Fibroblast of pulmonary artery (primary cell): ENCODE data around the gene HPSE2.

Source experiments
- DNase-seq: peaks from one replicate; pipeline ENCODE4 v3.0.0-alpha.2; 2010; ENCODE audit warnings: low read depth
- H3K4me3 ChIP-seq: replicated peaks from 2 replicates; pipeline ENCODE4 v1.5.1; 2011; ENCODE audit warnings: low read depth, mild to moderate bottlenecking, control low read depth, low read length, moderate library complexity
- TF ChIP-seq, protein P1 (sequence below): IDR thresholded peaks from 2 replicates; pipeline ENCODE4 v1.5.1; 2011; ENCODE audit warnings: mild to moderate bottlenecking, control low read depth, low read length, inconsistent platforms; ENCODE audit errors: missing control alignments

The HPSE2 gene

DNA sequence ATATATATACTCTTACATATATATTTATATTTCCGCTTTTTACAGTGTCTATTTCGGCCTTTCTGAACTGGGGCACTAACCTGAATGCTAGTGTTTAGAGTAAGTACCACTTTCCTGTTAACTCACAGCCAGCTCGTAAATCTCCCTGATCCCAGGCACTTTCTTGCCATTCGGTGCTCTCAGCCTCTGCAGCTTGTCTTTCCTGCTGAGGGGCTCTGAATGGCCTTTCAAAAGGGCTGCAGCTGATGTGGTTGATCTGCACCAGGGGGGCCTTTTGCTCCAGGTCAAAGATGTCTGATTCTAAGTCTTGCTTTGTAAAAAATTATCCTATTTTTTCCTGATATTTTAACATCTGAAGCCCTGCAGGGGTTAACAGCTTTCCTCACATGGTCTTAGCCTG lies 763.5 kb downstream of the HPSE2 start:
- DNase-seq = no peak
- TF ChIP-seq, protein P1, sequence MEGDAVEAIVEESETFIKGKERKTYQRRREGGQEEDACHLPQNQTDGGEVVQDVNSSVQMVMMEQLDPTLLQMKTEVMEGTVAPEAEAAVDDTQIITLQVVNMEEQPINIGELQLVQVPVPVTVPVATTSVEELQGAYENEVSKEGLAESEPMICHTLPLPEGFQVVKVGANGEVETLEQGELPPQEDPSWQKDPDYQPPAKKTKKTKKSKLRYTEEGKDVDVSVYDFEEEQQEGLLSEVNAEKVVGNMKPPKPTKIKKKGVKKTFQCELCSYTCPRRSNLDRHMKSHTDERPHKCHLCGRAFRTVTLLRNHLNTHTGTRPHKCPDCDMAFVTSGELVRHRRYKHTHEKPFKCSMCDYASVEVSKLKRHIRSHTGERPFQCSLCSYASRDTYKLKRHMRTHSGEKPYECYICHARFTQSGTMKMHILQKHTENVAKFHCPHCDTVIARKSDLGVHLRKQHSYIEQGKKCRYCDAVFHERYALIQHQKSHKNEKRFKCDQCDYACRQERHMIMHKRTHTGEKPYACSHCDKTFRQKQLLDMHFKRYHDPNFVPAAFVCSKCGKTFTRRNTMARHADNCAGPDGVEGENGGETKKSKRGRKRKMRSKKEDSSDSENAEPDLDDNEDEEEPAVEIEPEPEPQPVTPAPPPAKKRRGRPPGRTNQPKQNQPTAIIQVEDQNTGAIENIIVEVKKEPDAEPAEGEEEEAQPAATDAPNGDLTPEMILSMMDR = no peak
- no peak overlapping the region for H3K4me3 ChIP-seq

DNA sequence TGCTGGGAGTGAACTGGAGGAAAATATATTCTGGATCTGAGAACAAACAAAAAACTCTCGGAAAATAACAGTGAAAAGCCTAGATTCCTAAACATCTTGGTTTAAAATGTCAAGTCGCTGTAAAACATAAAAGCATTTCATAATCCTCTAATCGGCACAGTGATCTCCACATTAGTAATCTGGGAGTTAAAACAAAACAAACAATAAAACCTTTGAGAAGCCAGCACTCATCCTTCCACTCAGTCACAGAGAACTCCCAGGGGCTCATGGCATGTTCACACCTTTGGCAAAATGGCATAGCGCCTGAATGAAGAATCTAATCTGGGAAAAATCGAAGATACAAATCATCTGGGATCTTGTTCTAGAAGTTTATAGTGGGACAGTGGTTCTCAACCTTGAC lies 764.8 kb downstream of the HPSE2 start:
- no peak overlapping the region for H3K4me3 ChIP-seq
- no peak for DNase-seq
- TF ChIP-seq, protein P1 = no peak

DNA sequence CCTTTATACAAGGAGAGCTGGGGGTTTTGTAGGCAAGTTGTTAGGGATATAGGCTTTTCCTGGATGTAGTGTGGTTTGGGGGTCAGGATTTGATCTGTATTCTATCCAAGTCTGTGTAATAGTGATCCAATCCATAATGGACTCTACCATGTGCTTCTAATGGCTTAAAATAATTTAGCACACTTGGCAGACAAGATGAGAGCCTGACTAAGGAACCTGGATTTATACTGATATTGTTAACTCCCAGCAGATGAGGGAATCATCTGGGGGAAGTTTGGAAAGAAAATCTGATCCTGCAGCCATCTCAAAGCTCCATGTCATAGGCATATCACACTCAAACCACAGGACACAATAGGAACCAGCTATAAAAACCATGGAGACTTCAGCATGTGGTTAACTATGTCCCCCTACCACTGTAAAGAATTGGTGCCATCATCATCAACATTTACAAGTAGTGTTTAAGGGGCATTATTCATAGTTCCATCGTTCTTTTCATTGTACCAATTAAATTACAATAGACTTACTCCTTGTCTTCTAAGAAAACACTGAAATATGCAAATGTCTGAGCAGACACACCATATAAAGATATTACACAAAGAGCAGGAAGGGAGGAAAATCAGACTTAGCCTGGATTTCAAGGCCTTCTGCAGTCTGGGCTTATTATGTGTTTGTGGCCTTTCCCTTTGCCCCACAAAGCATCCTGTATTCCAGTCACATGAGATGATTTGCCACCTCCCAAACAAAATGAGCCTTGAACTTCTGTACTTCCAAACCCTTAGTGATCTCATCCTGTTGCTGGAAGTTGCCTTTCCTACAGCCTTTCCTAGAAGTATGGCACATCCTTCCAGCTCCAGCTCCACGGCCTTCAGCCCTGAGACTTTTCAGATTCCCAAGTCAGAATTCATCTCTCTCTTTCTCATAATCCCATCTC lies 766.4 kb downstream of the HPSE2 start:
- peak; percentile 48 for DNase-seq
- TF ChIP-seq, protein P1 = no peak
- no peak overlapping the region for H3K4me3 ChIP-seq

DNA sequence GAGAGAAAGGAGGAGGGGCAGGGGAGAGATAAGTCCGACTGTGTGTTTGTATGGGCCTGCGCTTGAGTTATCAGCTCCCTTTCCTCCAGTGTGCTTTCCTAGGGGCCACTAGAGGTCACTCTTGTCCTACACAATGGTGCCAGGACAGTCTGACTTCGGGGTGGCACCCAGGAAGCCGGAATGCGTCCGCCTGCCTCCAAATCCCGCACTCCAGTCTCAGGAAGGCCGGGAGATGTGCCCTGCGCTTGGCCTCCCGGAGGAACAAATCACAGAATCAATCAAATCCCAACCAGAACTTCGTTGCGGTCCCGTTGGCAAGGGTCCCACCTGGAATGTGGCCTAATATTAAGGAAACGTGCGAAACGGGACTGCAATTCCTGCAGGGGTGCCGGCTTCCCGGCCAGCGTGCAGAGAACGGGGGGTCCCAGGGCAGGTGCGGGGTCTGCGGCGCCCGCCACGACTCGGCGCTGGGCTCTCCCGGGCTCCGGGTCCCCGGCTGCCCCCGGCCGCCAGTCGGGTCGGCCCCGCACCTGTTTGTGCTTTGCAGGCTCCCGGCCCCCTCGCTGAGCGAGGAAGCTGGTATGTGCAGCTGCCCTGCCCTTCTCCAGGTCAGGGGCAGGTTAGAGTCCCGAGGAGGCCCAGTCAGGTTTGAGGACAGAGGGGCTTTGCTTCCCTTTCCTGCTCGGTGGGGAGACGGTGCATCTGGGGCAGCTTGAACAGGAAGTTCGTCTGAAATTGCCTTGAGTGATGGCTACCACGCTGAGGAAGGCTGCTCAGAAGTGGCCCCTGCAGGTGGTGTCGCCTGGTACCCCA lies 767.9 kb downstream of the HPSE2 start:
- TF ChIP-seq, protein P1 = peak; percentile 84
- DNase-seq = peak; percentile 90
- peak overlapping the region; percentile 57 for H3K4me3 ChIP-seq

DNA sequence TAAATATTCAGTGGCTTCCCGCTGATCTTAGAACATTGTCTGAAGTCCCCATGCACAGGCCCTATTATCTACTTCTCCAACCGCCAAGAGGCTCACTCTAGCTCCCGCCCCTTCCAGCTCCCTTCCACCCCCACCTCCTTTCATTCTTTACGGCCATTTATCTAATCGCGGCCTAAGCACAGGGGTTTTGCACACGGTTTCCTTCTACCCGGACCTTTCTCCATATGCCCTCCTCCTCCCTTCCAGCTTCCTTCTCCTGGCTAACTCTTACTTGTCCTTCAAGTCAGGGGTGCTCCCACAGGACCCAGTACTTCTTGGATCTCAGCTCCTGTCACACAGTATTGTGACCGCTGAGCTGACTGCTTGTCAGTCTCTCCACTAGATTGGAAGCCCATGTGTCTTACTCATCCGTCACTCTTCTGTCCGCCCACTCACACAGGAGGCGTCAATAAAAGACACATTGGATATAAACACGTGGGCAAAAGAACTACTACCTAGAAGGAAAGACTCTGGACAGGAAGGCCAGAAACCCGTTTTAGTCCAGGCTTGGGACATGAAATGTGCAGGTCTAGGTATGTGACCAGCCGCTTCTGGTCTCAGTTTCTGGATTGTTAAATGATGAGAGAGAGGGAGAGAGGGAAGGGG lies 768.7 kb downstream of the HPSE2 start:
- TF ChIP-seq, protein P1 = no peak
- no peak overlapping the region for H3K4me3 ChIP-seq
- no peak for DNase-seq

DNA sequence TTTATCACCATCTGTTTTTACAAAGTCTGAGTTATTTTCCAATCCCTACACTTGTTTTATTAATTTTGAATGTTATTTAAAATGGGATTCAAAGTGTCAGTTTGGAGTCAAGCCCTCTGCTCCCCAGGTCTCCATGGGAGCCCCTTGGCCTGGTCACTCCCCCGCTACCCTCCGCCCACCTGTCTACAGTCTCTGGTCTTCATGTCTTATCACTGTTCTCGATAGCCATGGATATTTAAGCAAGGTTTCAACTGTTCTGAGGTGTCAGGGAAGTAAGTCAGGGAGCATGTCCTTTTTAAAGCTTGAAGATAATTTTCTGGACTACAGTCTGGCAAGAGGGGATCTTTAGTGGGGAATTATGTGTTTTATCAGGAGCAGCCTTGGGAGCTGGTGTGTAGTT lies 769.8 kb downstream of the HPSE2 start:
- TF ChIP-seq, protein P1 = no peak
- H3K4me3 ChIP-seq = no peak overlapping the region
- no peak for DNase-seq
